ENCODE measurements around the gene SPATA33. TPM values are rescaled to one million over a fixed set of nuclear protein-coding genes. Genes with fewer than 3 reads are reported as not detected.

The SPATA33 gene
- total RNA-seq, 3 donors from 2014 or later = 8.0 to 11.0 (median 10.7) TPM

GRCh38 chr16:89646906-89647305 lies 10.7 kb upstream of the SPATA33 start:
- ATAC-seq = no peak
- no peaks in the 10 kb centered on the region for H3K9me3 ChIP-seq
- H3K4me1 ChIP-seq (ENCODE audit: low read depth) = no peaks in the 10 kb centered on the region
- intact Hi-C loops (cut with DNase I, micrococcal nuclease) = no loop called here
- peaks cover 4% of the 10 kb centered on the region for H3K36me3 ChIP-seq (ENCODE audit: low read depth)
- no peak overlapping the region for H3K4me3 ChIP-seq
- TF ChIP-seq CTCF (IDR thresholded peaks at IDR 0.05) = no peak
- no peak for DNase-seq

GRCh38 chr16:89651584-89651983 lies 6.1 kb upstream of the SPATA33 start:
- Histone ChIP-seq H3K4me1 (ENCODE audit: low read depth) (peaks cover 10% of the 10 kb centered on the region), H3K36me3 (ENCODE audit: low read depth) (peaks cover 4% of the 10 kb centered on the region)

GRCh38 chr16:89653656-89654295 lies 3.9 kb upstream of the SPATA33 start:
- no peak for TF ChIP-seq CTCF (IDR thresholded peaks at IDR 0.05)
- Histone ChIP-seq H3K36me3 (ENCODE audit: low read depth) (no peaks in the 10 kb centered on the region), H3K4me3 (no peak overlapping the region), H3K9me3 (no peaks in the 10 kb centered on the region), H3K4me1 (ENCODE audit: low read depth) (peaks cover 14% of the 10 kb centered on the region)
- intact Hi-C loops (cut with DNase I, micrococcal nuclease) = no loop called here
- DNase-seq = no peak
- ATAC-seq = no peak

More at GRCh38 chr16:89651584-89651983, 6.1 kb upstream of the SPATA33 start:
- no peak for TF ChIP-seq CTCF (IDR thresholded peaks at IDR 0.05)
- no peak overlapping the region for H3K4me3 ChIP-seq
- H3K9me3 ChIP-seq = no peaks in the 10 kb centered on the region
- intact Hi-C loops (cut with DNase I, micrococcal nuclease) = no loop called here
- no peak for DNase-seq
- no peak for ATAC-seq

- peaks cover 16% of the 10 kb centered on the region for H3K4me1 ChIP-seq (ENCODE audit: low read depth)
- intact Hi-C loops (cut with DNase I, micrococcal nuclease) = no loop called here
- no peaks in the 10 kb centered on the region for H3K36me3 ChIP-seq (ENCODE audit: low read depth)
- no peak for ATAC-seq
- no peak for TF ChIP-seq CTCF (IDR thresholded peaks at IDR 0.05)
- DNase-seq = peak in 1 of 3 donors; percentile 26
- no peak overlapping the region for H3K4me3 ChIP-seq
- no peaks in the 10 kb centered on the region for H3K9me3 ChIP-seq
Measured at GRCh38 chr16:89655062-89655643, 2.5 kb upstream of the SPATA33 start.

- Histone ChIP-seq H3K36me3 (ENCODE audit: low read depth) (no peaks in the 10 kb centered on the region), H3K4me1 (ENCODE audit: low read depth) (peaks cover 16% of the 10 kb centered on the region), H3K9me3 (no peaks in the 10 kb centered on the region), H3K4me3 (peak overlapping the region; percentile 92)
- ATAC-seq (no peak), DNase-seq (peak in 1 of 3 donors; percentile 52)
- no peak for TF ChIP-seq CTCF (IDR thresholded peaks at IDR 0.05)
- intact Hi-C loops (cut with DNase I, micrococcal nuclease) = no loop called here
Measured at GRCh38 chr16:89656435-89657121, 1.1 kb upstream of the SPATA33 start.
